ENCODE measurements around the gene FBRSL1. TPM values are rescaled to one million over a fixed set of nuclear protein-coding genes. Genes with fewer than 3 reads are reported as not detected.

FBRSL1 gene
- total and polyA plus RNA-seq, 9 of the 15 experiments (the other 6 are each of a cell fraction or from before 2014, with no cell fraction given), result 0.24 to 129 (median 7.3) TPM

GRCh38 chr12:132545164-132545953 is 55.4 kb downstream of the FBRSL1 start (continued):
- TF ChIP-seq TCF3 (CRISPR knock-in tag; IDR thresholded peaks at IDR 0.05) (no peak), MAX (CRISPR knock-in tag; IDR thresholded peaks at IDR 0.05) (0 out of 2 replicates have a peak, but pooled peaks have one; percentile 32)

GRCh38 chr12:132545955-132546354 is 56.0 kb downstream of the FBRSL1 start:
- WGBS (ENCODE audit: insufficient coverage, low coverage, missing lambda C conversion rate), result 57% methylated on average over 9 of the region's 13 CpGs
- no peaks in the 10 kb centered on the region for H3K9me1 ChIP-seq (ENCODE audit: control insufficient read depth, insufficient read depth, low read length)
- ChIA-PET CTCF (ENCODE audit: low intra/inter-chr PET ratio) (no interaction called here), POLR2A (interaction anchor here (0.6 kb wide), 1 partner anchor 155 kb away, joined by 3 read pairs; no protein-coding TSS in a partner anchor)
- no peaks in the 10 kb centered on the region for H3K9me3 ChIP-seq (replicated peaks; ENCODE audit: control insufficient read depth, insufficient read depth, low read depth, low read length)
- TF ChIP-seq ZBTB12 (CRISPR knock-in tag; IDR thresholded peaks at IDR 0.05) (no peak), PKNOX1 (IDR thresholded peaks at IDR 0.05) (no peak), PRMT5 (CRISPR knock-in tag; IDR thresholded peaks at IDR 0.05) (no peak), GABPA (tag; conservative IDR thresholded peaks at IDR 0.05; ENCODE audit: low read depth) (no peak), NEUROD1 (IDR thresholded peaks at IDR 0.05; ENCODE audit: borderline replicate concordance, low read depth, low read length, partially characterized antibody) (no peak), SREBF1 (IDR thresholded peaks at IDR 0.05; ENCODE audit: borderline replicate concordance, low read depth, low read length) (no peak), SREBF2 (CRISPR knock-in tag; IDR thresholded peaks at IDR 0.05) (no peak)
- in situ Hi-C loops (cut with MboI), result no loop called here
- ATAC-seq (no peak), FAIRE-seq (no peak), DNase-seq (ENCODE audit: extremely low read depth in 1 of 4, low spot score in 3 of 4) (no peak)
- H3K79me2 ChIP-seq (ENCODE audit: control insufficient read depth, insufficient read depth, low read length), result no peaks in the 10 kb centered on the region
- no peak overlapping the region for H3K4me3 ChIP-seq
- no peaks in the 10 kb centered on the region for H3K36me3 ChIP-seq (ENCODE audit: control insufficient read depth, insufficient read depth, low read length)
- no TSS peak for BruUV-seq (replicated peaks)
- no peak overlapping the region for H2AFZ ChIP-seq (ENCODE audit: low read depth, low read length)
- peaks cover 32% of the 10 kb centered on the region for H4K20me1 ChIP-seq (replicated peaks; ENCODE audit: control insufficient read depth, insufficient read depth, low read length)
- intact Hi-C loops (cut with micrococcal nuclease), result no loop called here
- no peak overlapping the region for H3K27ac ChIP-seq (ENCODE audit: extremely low read depth, low read depth, low read length)
- H3K4me2 ChIP-seq (ENCODE audit: insufficient read depth, low read length), result no peak overlapping the region
- no peaks in the 10 kb centered on the region; a peak in 1 of 5 replicates for H3K27me3 ChIP-seq (ENCODE audit: control insufficient read depth in 2 of 2, insufficient read depth in 2 of 2, low read length in 2 of 2)
- H3K4me1 ChIP-seq (replicated peaks in 1 of 2; ENCODE audit: control insufficient read depth in 2 of 2, insufficient read depth in 2 of 2, low read length in 2 of 2), result peaks cover 0 to 61% of the 10 kb centered on the region in 2 experiments; a peak in 2 of 5 replicates
- no peak overlapping the region for H3K9ac ChIP-seq (ENCODE audit: insufficient read depth in 1 of 2, low read depth in 2 of 2, low read length in 2 of 2)
